ENCODE data around the gene SHBG.

Gene SHBG

DNA sequence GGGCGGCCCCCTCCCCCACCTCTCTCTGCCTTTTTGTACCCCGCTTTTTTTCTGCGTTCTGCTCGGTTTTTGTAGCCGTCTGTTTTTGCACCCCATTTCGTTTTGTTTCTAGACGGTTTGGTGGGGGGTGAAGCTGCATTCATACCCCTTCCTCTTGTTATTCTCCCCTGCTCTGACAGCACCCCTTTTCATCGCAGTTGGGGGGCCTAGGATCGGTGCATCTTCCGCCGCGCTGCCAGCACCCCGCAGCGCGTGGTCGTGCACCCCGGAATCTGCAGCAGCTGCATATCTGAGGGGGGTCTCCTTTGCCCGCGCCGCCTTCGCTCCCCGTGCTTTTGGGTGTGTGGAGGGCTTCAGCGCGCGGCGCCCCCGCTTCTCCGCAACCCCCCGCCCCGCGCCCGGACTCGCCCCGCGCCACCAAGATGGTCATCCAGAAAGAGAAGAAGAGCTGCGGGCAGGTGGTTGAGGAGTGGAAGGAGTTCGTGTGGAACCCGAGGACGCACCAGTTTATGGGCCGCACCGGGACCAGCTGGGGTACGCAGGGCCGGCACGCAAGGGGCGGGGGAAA, 21.2 kb downstream of the SHBG start:
- DNase-seq = no peak

GRCh38 chr17:7651665-7652387, 21.9 kb downstream of the SHBG start:
- no peak for DNase-seq

- no peak for DNase-seq
These were observed 22.7 kb downstream of the SHBG start for GRCh38 chr17:7652388-7653356.

DNA sequence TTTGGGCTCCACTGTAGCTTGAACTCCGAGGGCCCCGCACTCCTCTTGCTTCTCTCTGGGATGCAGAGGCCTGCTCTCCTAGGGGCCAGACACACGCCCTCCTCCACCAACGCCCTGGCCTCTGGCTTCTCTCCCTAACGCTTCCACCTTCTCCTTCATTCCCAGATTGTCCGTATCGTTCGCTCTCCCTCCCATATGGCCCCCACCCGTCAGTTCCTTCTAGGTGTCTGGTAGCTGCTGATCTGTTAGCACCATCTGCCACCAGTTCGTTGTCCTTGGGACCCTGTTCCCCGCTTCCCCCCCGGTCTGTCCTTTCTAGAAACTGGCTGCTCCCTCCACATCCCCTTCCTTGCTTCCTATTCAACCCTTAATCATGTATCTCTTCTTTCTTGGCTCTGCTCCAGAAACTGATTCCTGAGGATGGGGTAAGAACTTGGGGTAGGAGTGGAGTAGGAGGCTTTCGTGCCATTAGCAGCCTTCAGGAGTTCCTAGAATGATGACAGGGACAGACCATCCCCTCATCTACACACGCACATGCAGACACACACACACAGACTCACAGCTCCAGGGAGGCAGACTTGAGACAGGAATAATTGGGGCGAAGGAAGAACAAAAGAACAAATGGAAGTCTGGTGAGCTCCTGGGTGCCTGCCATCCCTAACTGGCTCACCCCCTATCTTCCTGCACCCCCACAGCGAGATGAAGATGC, 25.1 kb downstream of the SHBG start:
- no peak for DNase-seq

- no peak for DNase-seq
These were observed 25.6 kb downstream of the SHBG start for GRCh38 chr17:7655541-7655840.

DNA sequence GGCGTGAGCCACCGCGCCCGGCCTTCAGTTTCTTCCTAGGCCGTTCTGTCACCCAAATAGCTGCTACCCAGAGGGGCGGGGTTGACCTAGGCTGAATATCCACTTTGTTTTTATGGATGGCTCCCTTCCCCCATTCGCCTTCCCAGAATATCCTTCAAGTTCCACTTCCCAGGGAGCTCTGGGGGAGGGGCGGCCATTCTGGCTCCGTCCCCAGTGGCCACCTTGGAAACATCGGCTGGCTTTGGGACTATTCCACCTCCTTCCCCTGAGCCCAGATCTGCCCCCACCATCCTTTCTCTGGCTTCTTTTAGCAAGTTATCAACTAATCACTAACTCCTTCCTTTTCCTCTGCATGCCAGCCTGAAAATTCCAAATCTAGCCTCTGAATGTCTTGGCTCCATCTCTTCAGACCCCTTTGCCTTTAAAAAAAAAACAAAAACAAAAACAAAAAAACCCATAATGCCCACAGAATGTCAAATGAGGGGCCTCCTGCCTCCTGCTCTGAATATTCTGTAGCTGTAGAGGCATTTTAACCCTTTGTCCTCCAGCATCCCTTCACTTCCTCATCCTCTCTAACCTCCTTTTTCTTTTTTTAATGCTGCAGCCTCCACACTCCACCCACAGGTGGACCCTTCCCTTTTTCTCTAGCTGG, 27.1 kb downstream of the SHBG start:
- no peak for DNase-seq

GRCh38 chr17:7667656-7668406, 37.9 kb downstream of the SHBG start:
- no peak for DNase-seq

DNA sequence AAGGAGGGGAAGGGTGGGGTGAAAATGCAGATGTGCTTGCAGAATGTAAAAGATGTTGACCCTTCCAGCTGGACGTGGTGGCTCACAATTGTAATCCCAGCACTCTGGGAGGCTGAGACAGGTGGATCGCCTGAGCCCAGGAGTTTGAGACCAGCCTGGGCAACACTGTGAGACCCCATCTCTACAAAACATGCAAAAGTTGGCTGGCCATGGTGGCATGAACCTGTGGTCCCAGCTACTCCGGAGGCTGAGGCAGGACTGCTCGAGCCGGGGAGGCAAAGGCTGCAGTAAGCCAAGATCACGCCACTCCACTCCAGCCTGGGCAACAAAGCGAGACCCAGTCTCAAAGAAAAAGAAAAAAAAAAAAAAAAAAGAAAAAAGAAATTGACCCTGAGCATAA, 38.5 kb downstream of the SHBG start:
- DNase-seq = no peak

- no peak for DNase-seq
These were observed 43.3 kb downstream of the SHBG start for GRCh38 chr17:7673239-7673638.

DNA sequence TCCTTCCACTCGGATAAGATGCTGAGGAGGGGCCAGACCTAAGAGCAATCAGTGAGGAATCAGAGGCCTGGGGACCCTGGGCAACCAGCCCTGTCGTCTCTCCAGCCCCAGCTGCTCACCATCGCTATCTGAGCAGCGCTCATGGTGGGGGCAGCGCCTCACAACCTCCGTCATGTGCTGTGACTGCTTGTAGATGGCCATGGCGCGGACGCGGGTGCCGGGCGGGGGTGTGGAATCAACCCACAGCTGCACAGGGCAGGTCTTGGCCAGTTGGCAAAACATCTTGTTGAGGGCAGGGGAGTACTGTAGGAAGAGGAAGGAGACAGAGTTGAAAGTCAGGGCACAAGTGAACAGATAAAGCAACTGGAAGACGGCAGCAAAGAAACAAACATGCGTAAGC, 45.0 kb downstream of the SHBG start:
- DNase-seq = no peak

DNA sequence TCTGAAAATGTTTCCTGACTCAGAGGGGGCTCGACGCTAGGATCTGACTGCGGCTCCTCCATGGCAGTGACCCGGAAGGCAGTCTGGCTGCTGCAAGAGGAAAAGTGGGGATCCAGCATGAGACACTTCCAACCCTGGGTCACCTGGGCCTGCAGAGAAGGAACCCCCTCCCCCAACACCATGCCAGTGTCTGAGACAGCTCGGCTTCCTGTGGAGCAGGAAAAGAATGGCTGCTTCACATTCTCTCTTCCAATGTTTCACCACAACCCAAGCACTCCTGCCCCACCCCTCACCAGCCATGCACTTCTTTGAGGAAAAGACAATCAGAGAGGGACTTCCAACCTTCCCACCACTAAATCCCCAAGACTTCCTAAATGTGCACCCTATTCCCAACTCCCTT, 46.6 kb downstream of the SHBG start:
- no peak for DNase-seq

DNA sequence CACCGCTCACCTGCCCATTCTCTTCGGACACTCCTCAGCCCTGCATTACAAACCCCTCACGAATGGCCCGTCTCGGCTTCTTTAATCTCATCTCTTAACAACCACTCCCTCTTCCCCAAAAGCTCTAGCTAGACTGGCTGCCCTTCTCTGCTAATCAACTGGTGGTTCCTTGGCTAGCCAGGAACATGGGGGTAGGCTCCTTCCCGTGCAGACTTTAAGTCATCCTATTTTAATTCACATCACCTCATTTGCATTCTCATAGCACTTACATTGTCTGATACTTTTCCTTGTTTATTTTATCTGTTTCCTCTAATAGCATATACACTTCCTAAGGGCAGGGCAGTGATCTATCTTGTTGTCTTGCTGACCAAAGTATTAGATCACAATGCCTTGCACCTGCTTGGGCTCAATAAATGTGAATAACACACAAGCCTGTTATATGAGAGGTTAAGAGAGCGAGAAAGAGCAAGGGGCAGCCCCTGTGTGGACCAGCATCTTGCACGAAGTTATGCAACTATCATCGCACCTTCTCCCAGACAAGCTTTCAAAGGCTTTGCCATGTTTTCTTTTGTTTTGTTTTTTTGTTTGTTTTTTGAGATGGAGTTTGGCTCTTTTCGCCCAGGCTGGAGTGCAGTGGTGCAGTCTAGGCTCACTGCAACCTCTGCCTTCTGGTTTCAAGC, 47.6 kb downstream of the SHBG start:
- no peak for DNase-seq

All from GOT3 (cell line).